ENCODE data around the gene ARHGEF11. TPM values are rescaled to one million over a fixed set of nuclear protein-coding genes. Genes with fewer than 3 reads are reported as not detected.

The ARHGEF11 gene
- total RNA-seq, 1 donor from 2014 or later: 43.5 TPM

DNA sequence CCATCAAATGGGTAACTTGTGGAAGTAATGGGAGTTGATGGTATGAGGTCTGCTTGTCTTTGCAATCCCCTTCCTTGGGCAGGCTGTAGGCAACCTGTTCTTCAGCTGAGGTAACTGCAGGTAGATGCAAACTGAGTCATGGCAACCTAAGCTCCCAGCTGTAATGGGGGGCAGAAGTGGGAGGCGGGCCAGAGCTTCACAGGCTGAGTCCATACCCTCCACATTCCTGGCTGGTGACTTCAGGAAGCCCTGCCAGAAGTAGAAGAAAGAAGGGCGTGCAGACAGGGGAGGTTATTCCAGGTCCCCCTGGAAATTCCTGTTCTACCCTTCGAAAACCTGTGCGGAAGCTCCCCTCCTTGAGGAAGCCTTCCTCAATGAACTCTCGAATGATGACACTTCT, 44.9 kb downstream of the ARHGEF11 start:
- TF ChIP-seq, protein P1, sequence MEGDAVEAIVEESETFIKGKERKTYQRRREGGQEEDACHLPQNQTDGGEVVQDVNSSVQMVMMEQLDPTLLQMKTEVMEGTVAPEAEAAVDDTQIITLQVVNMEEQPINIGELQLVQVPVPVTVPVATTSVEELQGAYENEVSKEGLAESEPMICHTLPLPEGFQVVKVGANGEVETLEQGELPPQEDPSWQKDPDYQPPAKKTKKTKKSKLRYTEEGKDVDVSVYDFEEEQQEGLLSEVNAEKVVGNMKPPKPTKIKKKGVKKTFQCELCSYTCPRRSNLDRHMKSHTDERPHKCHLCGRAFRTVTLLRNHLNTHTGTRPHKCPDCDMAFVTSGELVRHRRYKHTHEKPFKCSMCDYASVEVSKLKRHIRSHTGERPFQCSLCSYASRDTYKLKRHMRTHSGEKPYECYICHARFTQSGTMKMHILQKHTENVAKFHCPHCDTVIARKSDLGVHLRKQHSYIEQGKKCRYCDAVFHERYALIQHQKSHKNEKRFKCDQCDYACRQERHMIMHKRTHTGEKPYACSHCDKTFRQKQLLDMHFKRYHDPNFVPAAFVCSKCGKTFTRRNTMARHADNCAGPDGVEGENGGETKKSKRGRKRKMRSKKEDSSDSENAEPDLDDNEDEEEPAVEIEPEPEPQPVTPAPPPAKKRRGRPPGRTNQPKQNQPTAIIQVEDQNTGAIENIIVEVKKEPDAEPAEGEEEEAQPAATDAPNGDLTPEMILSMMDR (IDR thresholded peaks at IDR 0.05): no peak
- DNase-seq (ENCODE audit: low spot score in 2 of 2): no peak
- intact Hi-C loops (cut with DNase I): no loop called here
- Histone ChIP-seq H3K27me3 (no peaks in the 10 kb centered on the region), H3K36me3 (no peaks in the 10 kb centered on the region), H3K9me3 (no peaks in the 10 kb centered on the region), H3K4me1 (no peaks in the 10 kb centered on the region), H3K27ac (no peak overlapping the region), H3K4me3 (no peak overlapping the region)

DNA sequence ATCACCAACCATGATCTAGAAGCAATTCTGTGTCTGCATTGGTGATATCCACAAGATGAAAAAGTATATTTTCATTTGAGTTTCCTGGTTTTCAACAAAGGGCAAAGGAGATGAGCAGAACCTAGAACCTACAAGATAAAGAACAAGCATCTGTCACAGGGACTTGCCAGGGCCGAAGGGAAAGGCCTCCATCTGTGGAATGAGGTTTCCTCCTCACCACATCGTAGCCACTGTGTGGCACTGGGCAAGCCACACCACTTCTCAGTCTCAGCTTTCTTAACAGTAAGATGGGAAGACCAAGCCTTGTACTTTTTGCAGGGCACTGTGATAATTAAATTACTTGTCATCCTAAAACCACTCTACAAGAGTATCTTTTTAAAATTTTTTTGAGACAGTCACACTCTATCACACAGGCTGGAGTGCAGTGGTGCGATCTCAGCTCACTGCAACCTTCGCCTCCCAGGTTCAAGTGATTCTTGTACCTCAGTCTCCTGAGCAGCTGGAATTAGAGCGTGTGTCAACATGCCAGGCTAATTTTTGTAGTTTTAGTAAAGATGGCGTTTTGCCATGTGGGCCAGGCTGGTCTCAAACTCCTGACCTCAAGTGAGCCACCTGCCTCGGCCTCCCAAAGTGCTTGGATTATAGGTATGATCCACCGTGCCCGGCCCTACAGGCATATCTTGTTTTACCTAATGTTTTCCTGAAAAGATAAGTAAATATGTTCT, 45.8 kb downstream of the ARHGEF11 start:
- DNase-seq (ENCODE audit: low spot score in 2 of 2): no peak
- Histone ChIP-seq H3K9me3 (no peaks in the 10 kb centered on the region), H3K27ac (no peak overlapping the region), H3K4me1 (no peaks in the 10 kb centered on the region), H3K27me3 (no peaks in the 10 kb centered on the region), H3K36me3 (no peaks in the 10 kb centered on the region), H3K4me3 (no peak overlapping the region)
- intact Hi-C loops (cut with DNase I): no loop called here
- TF ChIP-seq, protein P1 (IDR thresholded peaks at IDR 0.05): no peak

DNA sequence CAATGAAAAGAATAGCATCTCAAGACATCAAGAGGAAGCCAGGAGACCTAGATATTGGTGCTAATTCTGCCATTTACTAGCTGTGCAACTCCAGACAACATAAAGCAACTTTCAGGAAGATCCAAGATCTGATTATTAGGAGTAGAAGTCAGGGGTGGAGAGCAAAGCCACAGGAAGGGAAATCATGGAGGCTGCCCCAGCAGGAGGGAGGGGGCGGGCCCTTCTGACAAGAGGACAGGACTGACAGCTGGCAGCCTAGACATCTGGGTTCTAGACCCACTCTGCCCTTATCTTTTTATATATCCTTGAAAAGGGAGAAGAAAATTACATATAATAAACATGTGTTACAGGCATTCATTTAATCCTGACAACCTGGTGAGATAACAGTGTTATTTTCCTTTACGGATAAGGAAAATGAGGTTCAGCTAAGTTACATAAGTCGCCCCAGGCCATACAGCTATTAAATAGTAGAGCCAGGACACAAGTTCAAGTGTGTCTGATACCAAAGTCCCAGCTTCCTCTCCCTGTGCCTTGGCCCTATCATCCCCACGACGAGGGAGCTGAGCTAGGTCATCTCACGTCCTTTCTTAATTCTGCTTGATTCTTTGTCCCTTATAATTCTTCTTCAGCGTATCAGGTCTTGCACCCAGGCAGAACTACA, 46.6 kb downstream of the ARHGEF11 start:
- Histone ChIP-seq H3K4me3 (no peak overlapping the region), H3K9me3 (no peaks in the 10 kb centered on the region), H3K27me3 (no peaks in the 10 kb centered on the region), H3K27ac (no peak overlapping the region), H3K36me3 (no peaks in the 10 kb centered on the region), H3K4me1 (no peaks in the 10 kb centered on the region)
- TF ChIP-seq, protein P1 (IDR thresholded peaks at IDR 0.05): no peak
- intact Hi-C loops (cut with DNase I): no loop called here
- DNase-seq (ENCODE audit: low spot score in 2 of 2): no peak

DNA sequence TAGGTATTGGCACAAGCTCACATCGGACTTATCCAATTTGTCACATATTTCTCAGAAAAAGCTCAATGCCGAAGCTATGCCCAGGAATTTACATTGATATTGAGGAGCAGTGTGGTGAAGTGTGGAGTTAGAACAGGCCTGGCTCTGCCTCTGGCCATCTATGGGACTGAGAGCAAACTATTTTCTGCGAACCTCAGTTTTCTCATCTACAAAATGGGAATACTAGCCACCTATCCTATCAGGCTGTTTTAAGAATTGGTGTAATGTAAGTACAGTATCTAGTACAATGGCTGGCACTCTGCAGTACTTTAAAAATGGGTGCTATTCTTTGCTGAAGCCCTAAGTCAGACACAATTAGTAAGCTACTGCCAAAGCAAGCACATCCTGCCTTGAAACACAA, 47.2 kb downstream of the ARHGEF11 start:
- no peaks in the 10 kb centered on the region for H3K9me3 ChIP-seq
- H3K36me3 ChIP-seq: no peaks in the 10 kb centered on the region
- DNase-seq (ENCODE audit: low spot score in 2 of 2): no peak
- H3K27ac ChIP-seq: no peak overlapping the region
- TF ChIP-seq, protein P1 (IDR thresholded peaks at IDR 0.05): no peak
- no peak overlapping the region for H3K4me3 ChIP-seq
- H3K4me1 ChIP-seq: no peaks in the 10 kb centered on the region
- intact Hi-C loops (cut with DNase I): no loop called here
- no peaks in the 10 kb centered on the region for H3K27me3 ChIP-seq

DNA sequence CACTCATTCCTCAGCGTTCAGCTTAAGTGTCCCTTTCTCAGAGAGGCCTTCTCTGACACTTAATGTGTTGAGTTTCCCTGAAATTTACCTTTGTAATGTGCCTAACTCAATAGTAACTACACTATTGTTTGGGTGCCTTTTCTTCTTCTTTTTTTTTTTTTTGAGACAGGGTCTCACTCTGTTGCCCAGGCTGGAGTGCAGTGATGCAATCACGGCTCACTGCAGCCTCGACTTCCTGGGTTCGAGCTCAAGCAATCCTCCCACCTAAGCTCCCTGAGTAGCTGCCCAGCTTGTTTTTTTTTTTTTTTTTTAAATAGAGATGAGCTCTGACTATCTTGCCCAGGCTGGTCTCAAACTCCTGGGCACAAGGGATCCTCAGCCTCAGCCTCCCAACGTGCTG, 50.1 kb downstream of the ARHGEF11 start:
- intact Hi-C loops (cut with DNase I): no loop called here
- TF ChIP-seq, protein P1 (IDR thresholded peaks at IDR 0.05): no peak
- H3K27me3 ChIP-seq: no peaks in the 10 kb centered on the region
- peaks cover 2 to 7% of the 10 kb centered on the region in 2 donors for H3K36me3 ChIP-seq
- H3K9me3 ChIP-seq: no peaks in the 10 kb centered on the region
- H3K27ac ChIP-seq: no peak overlapping the region
- no peaks in the 10 kb centered on the region for H3K4me1 ChIP-seq
- no peak overlapping the region for H3K4me3 ChIP-seq
- no peak for DNase-seq (ENCODE audit: low spot score in 2 of 2)

All from ascending aorta (tissue), 2 donors.